Germinal center (tissue), 1 donor: ENCODE measurements around the gene CLEC16A.

ENCODE experiments used
- DNase-seq: peaks from one replicate; pipeline ENCODE4 v3.0.0; 2012; ENCODE audit warnings: mixed read lengths, low spot score

The CLEC16A gene

GRCh38 chr16:11082860-11083388 lies 138.6 kb downstream of the CLEC16A start:
- DNase-seq: no peak

GRCh38 chr16:11084484-11084875 lies 140.1 kb downstream of the CLEC16A start:
- DNase-seq: no peak

- no peak for DNase-seq
Measured at GRCh38 chr16:11084876-11085485, 140.6 kb downstream of the CLEC16A start.

- no peak for DNase-seq
Measured at GRCh38 chr16:11085916-11086315, 141.6 kb downstream of the CLEC16A start.

GRCh38 chr16:11087691-11088073 lies 143.3 kb downstream of the CLEC16A start:
- DNase-seq: no peak

- no peak for DNase-seq
Measured at GRCh38 chr16:11088074-11088730, 143.8 kb downstream of the CLEC16A start.

- no peak for DNase-seq
Measured at GRCh38 chr16:11088831-11089230, 144.5 kb downstream of the CLEC16A start.

GRCh38 chr16:11089504-11090124 lies 145.2 kb downstream of the CLEC16A start:
- no peak for DNase-seq

- no peak for DNase-seq
Measured at GRCh38 chr16:11090232-11090631, 145.9 kb downstream of the CLEC16A start.

GRCh38 chr16:11091021-11091785 lies 146.8 kb downstream of the CLEC16A start:
- DNase-seq: no peak

GRCh38 chr16:11092788-11093571 lies 148.6 kb downstream of the CLEC16A start:
- DNase-seq: no peak

- DNase-seq: peak; percentile 34
Measured at GRCh38 chr16:11093572-11094074, 149.3 kb downstream of the CLEC16A start.

GRCh38 chr16:11094075-11094856 lies 149.9 kb downstream of the CLEC16A start:
- peak; percentile 66 for DNase-seq

GRCh38 chr16:11094857-11095565 lies 150.6 kb downstream of the CLEC16A start:
- DNase-seq: peak; percentile 58

- DNase-seq: no peak
Measured at GRCh38 chr16:11095935-11096334, 151.6 kb downstream of the CLEC16A start.

- no peak for DNase-seq
Measured at GRCh38 chr16:11097094-11097786, 152.9 kb downstream of the CLEC16A start.

- no peak for DNase-seq
Measured at GRCh38 chr16:11097787-11098167, 153.4 kb downstream of the CLEC16A start.

- no peak for DNase-seq
Measured at GRCh38 chr16:11098601-11099390, 154.4 kb downstream of the CLEC16A start.
